GM18520 (cell line): ENCODE results near the gene PIEZO2.
"Not testable (repeated sequence)": the region's sequence is repeated elsewhere in the genome, so short reads cannot be mapped to it uniquely, and the experiment has no call there.

Experiments used
- ATAC-seq: cut with Tn5 transposase; IDR thresholded peaks from one replicate; pipeline ENCODE4 v1.9.1; 2021; ENCODE audit not compliant: unreplicated experiment

The PIEZO2 gene

DNA sequence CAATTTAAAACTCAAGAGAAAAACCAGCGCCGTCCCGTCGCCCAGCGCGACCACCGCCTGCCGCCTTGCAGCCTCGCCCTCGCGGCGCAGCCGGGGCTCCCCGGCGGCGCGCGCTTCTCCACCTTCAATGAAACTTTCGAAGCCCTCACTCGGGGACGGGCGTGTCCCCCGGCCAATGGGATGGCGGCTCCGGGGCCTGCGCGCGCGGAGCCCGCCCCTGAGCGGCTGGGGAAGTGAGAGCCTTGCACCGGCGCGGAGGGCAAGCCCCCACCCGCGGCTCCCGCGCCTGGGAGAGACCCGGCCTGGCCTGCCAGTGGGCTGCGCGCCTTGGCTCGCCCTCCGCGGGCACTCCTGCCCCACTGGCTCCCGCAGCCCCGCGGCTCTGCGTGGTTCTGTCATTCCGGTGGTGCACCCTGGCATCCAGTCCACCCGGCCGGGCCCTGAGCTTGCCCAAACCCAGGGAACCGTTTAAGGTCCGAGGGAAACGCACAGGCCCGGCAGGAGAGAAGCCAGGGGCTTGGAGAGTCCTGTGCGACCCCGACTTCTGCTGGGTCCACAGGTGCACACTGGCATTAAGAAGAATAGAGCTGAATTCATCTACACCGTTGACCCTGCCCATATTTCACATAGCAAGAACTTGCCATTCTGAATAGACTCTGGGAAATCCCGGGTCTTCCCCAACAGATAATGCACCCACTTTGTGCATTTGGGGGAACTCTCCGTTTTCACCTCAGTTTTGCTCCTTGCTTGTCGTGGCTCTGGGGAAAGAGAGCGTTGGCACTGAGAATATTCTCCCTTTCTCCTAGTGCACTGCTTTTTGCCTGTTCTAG lies at the start of gene PIEZO2:
PIEZO2 (minus strand) TSS at position 129 of the 830 bp plus-strand sequence. CDS start 981 bp downstream, outside the sequence.
- peak; percentile 71 for ATAC-seq

DNA sequence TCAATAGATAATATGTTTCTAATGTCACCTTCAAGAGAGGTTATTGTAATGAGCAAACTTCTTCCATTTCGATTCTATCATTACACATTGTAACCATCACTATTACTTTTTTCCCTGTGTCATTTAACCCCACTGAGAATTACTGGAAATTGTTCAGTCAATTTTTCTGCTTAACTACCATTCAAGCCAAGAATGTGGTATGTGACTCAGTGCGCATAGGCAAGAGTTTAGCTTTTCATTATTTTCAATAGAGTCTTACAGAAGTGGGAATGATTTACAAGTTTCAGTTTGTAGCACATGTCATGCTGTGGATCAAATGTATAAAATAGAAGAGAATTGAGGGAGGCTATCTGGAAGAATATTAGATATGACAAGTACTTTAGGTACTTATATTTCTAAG lies 34.3 kb upstream of the PIEZO2 start:
- ATAC-seq, result no peak

- not testable (repeated sequence) for ATAC-seq
Observed at GRCh38 chr18:11181629-11182028, 32.3 kb upstream of the PIEZO2 start.

DNA sequence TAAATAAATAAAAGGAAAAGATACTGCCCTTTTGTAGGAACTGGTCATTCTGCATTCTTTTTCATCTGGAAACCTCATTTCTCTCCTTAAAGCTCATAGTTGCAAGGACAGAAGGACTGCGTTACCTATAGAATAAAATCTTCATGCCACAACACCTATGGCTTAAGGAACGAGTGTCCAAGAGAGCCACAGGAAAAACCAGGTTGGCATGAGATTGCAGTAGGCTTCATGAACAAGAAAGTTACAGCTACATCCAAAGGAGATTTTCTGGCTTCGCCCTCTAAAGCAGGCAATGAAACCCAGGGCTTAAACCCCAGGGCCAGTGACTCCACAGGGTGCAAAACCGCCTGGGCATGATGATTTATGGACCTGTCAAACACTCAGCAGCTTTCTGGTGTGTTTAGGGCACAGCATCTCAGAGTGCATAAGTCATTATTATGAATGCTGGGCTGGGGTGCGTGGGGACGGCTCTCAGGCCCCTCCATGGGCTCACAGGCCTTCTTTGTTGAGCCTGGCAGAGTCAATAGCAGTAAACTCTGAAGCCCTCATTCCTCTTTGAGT lies 30.7 kb upstream of the PIEZO2 start:
- ATAC-seq, result no peak

- ATAC-seq, result no peak
Observed at GRCh38 chr18:11178951-11179549, 29.7 kb upstream of the PIEZO2 start.

DNA sequence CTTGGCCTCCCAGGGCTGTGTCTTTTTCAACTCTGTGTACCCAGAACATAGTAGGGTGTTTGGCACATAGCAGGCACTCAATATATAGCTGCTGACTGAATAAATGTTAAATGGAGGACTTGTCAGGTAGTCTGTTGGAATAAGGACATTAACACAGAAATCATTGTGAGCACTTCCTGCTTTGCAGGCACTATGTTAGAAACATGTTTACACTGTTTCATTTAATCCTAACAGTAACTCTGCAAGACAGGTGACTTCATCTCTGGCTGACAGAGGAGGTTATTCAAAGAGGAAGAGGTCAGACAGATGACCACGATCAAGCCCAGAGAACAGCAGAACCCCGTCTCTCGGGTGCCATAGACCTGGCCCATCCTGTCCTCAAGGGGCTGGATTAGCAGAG lies 28.0 kb upstream of the PIEZO2 start:
- ATAC-seq, result no peak

DNA sequence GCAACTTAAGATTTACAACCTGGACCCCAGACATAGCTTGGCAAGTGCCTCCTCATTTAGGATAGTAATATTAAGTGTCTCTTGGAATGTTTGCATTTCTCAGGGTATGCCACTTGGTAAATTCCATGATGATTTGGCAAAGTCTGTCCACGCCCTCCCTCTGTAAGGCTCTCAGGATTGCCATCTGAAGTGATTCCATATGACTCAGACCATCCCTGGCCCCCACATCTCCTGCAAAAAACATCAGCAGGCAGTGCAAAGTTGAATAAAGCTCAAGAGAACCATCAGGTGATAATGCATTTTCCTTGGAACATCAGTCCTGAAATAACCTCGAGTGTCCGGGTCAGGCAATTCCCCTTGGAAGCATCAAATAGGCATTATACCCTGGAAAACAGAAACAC lies 27.1 kb upstream of the PIEZO2 start:
- no peak for ATAC-seq

- no peak for ATAC-seq
Observed at GRCh38 chr18:11175266-11175979, 26.1 kb upstream of the PIEZO2 start.

DNA sequence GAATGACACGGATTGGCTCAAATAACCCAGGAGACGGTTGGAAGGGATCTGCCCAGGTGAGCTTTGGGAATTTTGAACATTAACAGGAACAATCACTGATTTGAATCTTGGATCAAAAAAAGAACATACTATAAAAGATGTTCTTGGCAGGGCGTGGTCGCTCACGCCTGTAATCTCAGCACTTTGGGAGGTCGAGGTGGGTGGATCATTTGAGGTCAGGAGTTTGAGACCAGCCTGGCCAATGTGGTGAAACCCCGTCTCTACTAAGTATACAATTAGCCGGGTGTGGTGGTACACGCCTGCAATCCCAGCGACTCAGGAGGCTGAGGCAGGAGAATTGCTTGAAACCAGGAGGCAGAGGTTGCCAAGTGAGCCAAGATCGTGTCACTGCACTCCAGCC lies 24.8 kb upstream of the PIEZO2 start:
- ATAC-seq, result not testable (repeated sequence)

DNA sequence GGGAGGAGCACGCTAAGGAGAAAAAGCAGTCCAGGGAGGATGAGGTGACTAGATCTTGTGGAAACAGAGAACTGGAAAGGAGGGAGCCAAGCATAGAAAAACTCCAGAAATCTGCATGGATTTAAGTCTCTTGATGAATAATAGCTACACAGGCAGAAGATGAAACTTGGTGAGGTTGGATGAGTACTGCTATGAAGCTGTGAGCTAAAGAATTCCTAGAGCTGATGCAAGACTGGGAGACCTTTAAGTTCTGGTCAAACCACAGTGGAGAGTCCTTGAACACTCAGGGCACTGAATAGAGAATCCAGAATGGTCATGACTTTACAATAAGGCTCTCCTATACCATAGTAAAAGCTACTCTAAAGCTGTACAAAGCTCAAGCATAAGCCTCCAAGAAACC lies 18.4 kb upstream of the PIEZO2 start:
- no peak for ATAC-seq

DNA sequence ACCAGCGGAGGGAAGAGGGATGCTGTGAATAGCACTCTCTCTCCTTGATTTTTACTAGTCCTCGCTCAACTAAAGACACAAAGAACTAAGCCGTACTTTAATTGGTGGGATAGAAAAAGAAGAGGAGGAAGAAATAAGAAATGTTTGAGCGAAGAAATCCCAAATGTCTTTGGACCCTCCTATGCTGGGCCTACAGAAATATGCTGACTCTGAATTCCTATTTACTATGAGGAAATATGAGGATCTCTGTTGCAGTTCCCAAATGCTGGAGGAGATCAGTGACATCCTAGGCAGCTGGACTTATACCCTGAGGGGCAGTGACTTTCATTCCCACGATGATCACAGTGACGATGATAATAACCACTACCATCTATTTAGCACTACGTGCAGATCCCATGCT lies 16.6 kb upstream of the PIEZO2 start:
- no peak for ATAC-seq

DNA sequence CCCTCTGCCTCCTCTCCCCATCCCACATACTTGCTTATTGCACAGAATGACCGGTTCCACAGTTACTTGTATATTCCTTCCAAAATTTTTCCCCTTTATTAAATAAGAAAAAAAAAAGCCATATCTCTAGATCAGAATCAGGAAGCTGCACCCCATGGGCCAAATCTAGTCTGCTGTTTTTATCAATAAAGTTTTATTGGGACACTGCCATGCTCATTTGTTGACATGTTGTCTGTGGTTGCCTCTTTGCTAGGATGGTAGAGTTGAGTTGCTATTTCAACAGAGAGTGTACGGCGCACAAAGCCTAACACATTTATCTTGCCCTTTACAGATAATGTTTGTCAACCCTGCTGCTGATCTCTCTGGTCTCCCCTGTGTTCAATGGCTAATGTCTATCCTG lies 15.8 kb upstream of the PIEZO2 start:
- ATAC-seq, result no peak

GRCh38 chr18:11163665-11164064 lies 14.3 kb upstream of the PIEZO2 start:
- no peak for ATAC-seq

DNA sequence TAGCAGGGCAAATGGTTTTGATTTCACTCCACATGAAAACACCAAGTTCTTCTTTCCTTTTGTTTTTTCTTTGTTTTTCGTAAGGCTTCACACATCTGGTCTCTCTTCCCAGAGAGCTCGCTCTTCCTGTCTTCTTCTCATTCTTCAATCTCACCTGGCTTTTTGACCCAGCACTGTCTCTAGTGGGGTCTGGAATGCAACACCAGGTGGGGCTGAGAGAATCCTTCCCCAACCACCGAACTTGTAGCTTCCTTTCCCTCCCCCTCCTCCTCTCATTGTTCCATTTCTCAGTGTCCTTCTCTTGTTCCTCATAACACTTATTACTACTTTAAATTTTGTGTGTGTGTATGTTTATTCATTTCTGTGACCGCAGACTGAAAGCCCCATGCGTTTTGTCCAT lies 13.5 kb upstream of the PIEZO2 start:
- ATAC-seq, result no peak

- no peak for ATAC-seq
Observed at GRCh38 chr18:11162462-11162861, 13.1 kb upstream of the PIEZO2 start.

DNA sequence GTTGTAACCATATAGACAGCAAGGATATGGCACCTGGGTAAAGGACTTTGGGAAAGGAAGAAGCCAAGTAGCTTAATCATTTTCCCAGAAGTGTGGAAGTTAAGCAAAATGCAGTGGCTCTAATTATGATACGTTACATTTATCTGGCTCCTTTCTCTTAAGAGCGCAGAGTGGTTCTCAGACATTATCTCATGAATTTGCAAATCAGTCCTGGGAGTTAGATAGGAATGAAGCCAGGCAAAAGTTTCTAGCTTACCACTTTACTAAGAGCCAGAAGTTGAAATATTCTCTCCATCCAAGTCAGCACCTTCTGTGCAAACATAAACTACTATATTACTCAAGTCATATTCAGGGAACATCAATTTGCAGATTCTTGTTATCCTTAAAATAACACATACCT lies 10.9 kb upstream of the PIEZO2 start:
- ATAC-seq, result no peak

DNA sequence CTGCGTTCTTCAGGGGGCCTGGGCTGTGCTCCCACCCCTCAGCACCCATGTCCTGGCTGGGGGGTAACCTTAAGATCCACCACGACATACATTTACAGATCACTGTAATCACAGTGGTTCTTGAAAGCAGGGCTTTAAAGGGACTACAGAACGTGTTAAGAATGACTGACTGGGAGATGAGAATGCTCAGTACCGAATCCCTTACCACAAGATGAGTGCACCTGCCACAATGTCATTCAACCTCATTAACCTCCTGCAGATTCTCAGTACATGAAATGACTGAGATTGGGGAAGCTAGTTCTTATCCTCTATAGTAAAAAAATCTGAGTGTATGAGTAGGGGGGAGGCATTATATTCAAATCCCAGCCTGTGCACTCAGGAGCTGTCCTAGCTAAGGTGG lies 10.5 kb upstream of the PIEZO2 start:
- ATAC-seq, result no peak

- no peak for ATAC-seq
Observed at GRCh38 chr18:11156978-11157377, 7.6 kb upstream of the PIEZO2 start.

DNA sequence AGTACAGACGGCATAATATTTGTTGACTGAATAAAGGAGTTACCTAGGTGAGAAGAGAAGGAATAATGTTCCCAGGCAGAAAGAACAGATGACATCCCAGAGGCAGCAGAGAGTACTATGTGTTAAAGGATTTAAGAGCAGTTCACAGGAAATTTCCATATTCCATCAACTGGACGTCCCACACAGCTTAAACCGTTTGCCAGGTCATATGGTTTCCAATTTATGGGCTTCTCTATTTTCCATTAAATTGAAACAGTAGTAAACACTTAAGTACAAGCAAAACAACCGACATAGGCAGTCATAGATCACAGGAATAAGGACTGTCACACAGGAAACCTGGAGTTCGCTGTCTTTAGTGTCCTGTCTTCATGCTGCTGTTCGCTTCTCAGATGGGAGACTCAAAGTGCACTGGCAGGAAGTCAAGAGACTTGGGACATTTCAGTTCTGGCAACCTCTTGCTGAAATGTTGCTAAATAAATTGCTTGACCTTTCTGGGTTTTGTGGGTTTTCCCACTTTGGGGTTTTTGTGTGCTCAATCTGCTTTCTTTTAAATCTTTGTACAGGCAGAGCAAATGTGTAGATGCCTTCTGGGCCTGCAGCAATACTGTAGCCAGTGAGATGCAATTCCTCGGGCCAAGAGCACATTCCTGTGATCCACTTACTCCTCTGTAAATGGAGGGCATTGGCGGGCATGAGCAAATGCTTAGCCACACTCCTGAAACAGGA lies 5.8 kb upstream of the PIEZO2 start:
- ATAC-seq, result no peak

- no peak for ATAC-seq
Observed at GRCh38 chr18:11154368-11154989, 5.1 kb upstream of the PIEZO2 start.

DNA sequence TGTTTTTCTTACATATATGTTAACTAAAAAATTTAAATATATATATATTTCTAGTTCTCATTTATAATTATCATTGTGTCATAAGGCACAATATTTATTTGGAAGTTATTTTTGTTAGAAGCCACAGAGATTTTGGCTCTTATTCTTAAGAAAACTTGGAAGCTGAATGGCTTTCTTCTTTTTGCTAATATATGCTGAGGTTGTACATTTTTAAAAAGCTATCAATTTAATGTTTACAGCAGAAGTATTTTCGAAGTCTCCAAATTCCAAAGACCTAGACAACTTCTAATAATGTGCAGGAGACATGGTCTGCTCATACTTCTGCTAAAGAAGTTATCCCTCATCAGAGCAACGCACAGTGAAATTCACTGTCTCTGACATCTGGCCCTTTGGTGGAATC lies 3.7 kb upstream of the PIEZO2 start:
- ATAC-seq, result no peak
